GM13976 (cell line): ENCODE results near the gene FOXO1.
"Not testable (repeated sequence)": the region's sequence is repeated elsewhere in the genome, so short reads cannot be mapped to it uniquely, and the experiment has no call there.

Experiments
- DNase-seq: peaks from one replicate; pipeline ENCODE4 v3.0.0; 2012; ENCODE audit warnings: low spot score
- in situ Hi-C: fragments of 300-500 bp; cut with MboI; formaldehyde crosslinking; loops from one replicate; pipeline ENCODE4 v1.12.0; 2022; ENCODE audit warnings: low sequenced_read_pairs, mixed read lengths, inconsistent platforms; ENCODE audit not compliant: unreplicated experiment
- TF ChIP-seq, protein P1 (sequence below): IDR thresholded peaks from 2 replicates; pipeline ENCODE4 v1.5.1; 2012; ENCODE audit warnings: borderline replicate concordance, mild to moderate bottlenecking; ENCODE audit not compliant: insufficient read depth; ENCODE audit errors: extremely low read depth, missing control alignments, control extremely low read depth

The FOXO1 gene

DNA sequence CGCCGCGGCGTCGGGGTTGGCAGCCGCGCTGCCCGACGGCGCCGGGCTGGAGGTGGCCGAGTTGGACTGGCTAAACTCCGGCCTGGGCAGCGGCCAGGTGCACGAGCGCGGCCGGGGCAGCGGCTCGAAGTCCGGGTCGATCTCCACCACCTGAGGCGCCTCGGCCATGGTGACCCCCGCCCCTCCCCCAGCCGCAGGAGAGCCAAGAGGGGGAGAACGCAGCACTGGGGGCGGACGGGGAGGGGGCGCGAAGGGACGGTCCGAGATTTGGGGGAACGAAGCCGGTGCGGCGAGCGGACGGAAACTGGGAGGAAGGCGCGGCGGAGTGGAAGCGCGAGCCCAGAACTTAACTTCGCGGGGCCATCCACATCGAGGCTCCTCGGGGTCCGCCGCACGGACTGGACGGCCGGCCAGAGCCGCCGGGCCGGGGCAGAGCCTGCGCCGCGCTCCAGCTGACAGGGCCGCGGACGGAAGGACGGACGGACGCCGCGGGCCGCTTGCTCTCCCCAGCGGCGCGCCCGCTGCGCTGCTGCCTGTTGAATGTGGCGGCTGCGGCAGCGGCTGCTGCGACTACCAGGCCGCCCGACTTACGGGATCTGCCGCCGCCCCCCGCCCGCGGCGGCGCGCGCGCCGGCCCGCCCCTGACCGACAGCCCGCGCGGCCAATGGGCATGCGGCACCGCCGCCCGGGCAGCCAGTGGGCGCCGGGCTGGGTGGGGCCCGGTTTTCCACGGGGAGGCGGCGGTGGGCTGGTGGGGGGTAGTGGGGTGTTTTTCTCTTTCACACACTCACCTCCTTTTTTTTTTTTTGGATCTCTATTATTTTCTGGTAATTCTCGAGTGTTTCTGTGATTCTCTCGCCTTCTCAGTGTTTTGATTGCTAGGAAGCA, at the start of gene FOXO1:
Gene FOXO1, minus strand, starts transcription at position 597 of the 888 bp plus-strand sequence. Its CDS starts 429 bp downstream, at position 168.
- in situ Hi-C loops = no loop called here
- peak; percentile 99 for DNase-seq
- TF ChIP-seq, protein P1, sequence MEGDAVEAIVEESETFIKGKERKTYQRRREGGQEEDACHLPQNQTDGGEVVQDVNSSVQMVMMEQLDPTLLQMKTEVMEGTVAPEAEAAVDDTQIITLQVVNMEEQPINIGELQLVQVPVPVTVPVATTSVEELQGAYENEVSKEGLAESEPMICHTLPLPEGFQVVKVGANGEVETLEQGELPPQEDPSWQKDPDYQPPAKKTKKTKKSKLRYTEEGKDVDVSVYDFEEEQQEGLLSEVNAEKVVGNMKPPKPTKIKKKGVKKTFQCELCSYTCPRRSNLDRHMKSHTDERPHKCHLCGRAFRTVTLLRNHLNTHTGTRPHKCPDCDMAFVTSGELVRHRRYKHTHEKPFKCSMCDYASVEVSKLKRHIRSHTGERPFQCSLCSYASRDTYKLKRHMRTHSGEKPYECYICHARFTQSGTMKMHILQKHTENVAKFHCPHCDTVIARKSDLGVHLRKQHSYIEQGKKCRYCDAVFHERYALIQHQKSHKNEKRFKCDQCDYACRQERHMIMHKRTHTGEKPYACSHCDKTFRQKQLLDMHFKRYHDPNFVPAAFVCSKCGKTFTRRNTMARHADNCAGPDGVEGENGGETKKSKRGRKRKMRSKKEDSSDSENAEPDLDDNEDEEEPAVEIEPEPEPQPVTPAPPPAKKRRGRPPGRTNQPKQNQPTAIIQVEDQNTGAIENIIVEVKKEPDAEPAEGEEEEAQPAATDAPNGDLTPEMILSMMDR = no peak

DNA sequence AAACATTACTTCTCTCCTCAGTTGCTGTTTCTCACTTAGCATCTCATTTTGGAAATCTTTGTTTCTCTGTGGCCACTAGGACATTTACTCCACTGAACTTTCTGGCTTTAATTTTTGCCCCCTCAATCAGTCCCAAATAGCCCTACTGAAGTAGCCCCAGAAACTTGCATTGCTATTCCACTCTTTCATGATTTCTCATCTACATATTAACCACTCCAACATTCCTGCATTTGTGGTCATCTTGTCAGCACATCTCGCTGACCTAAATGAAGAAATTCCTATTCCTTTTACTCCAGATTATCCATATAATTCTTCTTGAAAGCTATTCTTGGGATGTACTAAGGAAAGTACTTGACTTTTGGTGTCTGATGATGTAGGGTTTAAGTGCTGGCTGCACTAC, 48.0 kb upstream of the FOXO1 start:
- DNase-seq, in situ Hi-C loops: not testable (repeated sequence)

DNA sequence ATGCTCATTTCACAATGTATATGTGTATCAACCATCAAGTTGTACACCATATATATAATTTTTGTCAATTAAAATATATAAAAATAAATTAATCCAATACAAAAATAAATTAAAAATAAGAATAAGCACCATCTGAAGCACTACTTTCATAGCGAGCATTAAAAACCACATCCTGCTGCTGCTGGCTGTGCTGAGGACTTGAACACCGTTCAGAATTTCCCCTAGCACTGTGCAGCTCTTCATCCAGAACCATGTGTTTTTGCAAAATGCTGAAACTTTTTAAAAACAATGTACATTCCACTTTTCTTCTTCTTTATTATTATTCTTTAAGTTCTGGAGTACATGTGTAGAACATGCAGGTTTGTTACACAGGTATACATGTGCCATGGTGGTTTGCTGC, 40.0 kb upstream of the FOXO1 start:
- DNase-seq = no peak
- TF ChIP-seq, protein P1 = no peak
- in situ Hi-C loops = no loop called here

DNA sequence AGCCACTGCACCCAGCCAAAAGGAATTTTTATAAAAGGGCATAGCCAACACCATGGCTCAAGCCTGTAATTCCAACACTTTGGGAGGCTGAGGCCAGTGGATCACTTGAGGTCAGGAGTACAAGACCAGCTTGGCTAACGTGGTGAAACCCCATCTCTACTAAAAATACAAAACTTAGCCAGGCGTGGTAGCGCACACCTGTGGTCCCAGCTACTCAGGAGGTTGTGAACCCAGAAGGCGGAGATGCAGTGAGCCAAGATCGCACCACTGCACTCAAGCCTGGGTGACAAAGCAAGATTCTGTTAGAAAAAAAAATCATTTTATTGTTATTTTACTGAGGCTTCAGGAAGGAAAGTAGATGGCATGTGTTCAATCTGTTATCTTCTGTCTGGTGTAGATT, 31.3 kb upstream of the FOXO1 start:
- in situ Hi-C loops = loop anchor here (10.0 to 25.0 kb wide), 2 partner anchors 67 to 635 kb away; no protein-coding TSS in a partner anchor

DNA sequence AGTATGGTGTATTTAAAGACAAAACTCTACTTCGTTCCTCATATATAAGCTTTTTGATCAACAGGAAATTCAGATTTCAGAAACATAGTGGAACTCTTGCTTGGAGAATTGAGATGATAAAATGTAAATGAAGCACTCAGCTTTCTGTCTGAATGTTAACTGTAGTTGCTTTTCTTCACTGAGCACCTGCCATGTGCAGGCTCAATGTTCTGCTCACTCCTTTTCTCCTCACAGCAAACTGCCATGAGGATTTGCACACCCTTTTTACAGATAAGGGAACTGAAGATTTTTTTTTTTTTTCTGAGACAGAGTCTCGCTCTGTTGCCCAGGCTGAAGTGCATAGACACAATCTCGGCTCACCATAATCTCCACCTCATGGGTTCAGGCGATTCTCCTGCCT, 28.0 kb upstream of the FOXO1 start:
- no peak for DNase-seq
- in situ Hi-C loops = loop anchor here (10.0 to 25.0 kb wide), 2 partner anchors 70 to 632 kb away; no protein-coding TSS in a partner anchor
- TF ChIP-seq, protein P1 = no peak

More for the DNA sequence above, 31.3 kb upstream of the FOXO1 start:
- TF ChIP-seq, protein P1 = no peak
- DNase-seq = no peak

DNA sequence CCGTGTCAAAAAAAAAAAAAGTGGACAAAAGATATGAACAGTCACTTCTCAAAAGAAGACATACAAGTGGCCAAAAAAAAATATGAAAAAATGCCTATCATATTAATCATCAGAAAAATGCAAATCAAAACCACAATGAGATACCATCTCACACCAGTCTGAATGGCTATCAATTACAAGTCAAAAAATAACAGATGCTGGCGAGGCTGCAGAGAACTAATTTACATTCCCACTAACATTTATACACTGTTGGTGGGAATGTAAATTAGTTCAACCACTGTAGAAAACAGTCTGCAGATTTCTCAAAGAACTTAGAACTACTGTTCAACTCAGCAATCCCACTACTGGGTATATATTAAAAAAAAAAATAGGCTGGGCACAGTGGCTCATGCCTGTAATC, 26.5 kb upstream of the FOXO1 start:
- DNase-seq = no peak
- TF ChIP-seq, protein P1 = no peak
- in situ Hi-C loops = loop anchor here (10.0 to 25.0 kb wide), 2 partner anchors 72 to 631 kb away; no protein-coding TSS in a partner anchor

DNA sequence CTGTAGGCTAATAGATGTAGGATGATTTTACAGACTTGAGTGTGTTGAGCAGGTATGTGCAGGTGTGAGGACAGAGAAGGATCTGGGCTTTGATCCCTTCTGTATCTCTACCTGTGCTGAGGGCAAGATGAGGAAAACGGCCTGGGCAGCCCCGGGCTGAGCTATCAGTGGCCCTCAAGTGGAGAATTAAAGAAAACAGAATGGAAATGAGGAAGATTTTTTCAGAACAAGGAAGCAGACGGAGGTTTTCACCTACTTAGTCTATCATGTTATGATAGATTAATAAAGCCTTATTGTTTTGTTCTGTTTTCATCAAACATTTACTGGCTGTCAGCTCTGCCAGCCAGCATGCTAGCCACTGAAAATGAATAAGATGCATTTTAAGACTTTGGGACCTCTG, 22.3 kb upstream of the FOXO1 start:
- TF ChIP-seq, protein P1 = no peak
- in situ Hi-C loops = loop anchor here (10.0 to 25.0 kb wide), 3 partner anchors 626 to 1014 kb away; no protein-coding TSS in a partner anchor
- no peak for DNase-seq
